Brain pericyte (primary cell): ENCODE results near the gene RNU1-2.
A peak's percentile ranks its signal among the peaks of the same experiment; 100 is the strongest.
"Not testable (repeated sequence)": the region's sequence is repeated elsewhere in the genome, so short reads cannot be mapped to it uniquely, and the experiment has no call there.

ENCODE experiments used
- DNase-seq: peaks from one replicate; pipeline ENCODE4 v3.0.0-alpha.2; 2012; ENCODE audit warnings: low read depth, low spot score

RNU1-2 gene

GRCh38 chr1:16895598-16896315 is at the start of gene RNU1-2:
Gene RNU1-2 (plus strand): TSS chr1:16895980.
- peak; percentile 99 for DNase-seq

- not testable (repeated sequence) for DNase-seq
Measured at GRCh38 chr1:16856201-16856600, 39.6 kb upstream of the RNU1-2 start.

GRCh38 chr1:16859167-16860041 is 36.4 kb upstream of the RNU1-2 start:
- not testable (repeated sequence) for DNase-seq

- DNase-seq = not testable (repeated sequence)
Measured at GRCh38 chr1:16860048-16860447, 35.7 kb upstream of the RNU1-2 start.

- DNase-seq = not testable (repeated sequence)
Measured at GRCh38 chr1:16861832-16862245, 33.9 kb upstream of the RNU1-2 start.

GRCh38 chr1:16862415-16862814 is 33.4 kb upstream of the RNU1-2 start:
- DNase-seq = not testable (repeated sequence)

GRCh38 chr1:16863024-16863423 is 32.8 kb upstream of the RNU1-2 start:
- not testable (repeated sequence) for DNase-seq

- DNase-seq = not testable (repeated sequence)
Measured at GRCh38 chr1:16866926-16867707, 28.7 kb upstream of the RNU1-2 start.

GRCh38 chr1:16868787-16869186 is 27.0 kb upstream of the RNU1-2 start:
- DNase-seq = not testable (repeated sequence)

GRCh38 chr1:16869996-16870395 is 25.8 kb upstream of the RNU1-2 start:
- not testable (repeated sequence) for DNase-seq

GRCh38 chr1:16871171-16871570 is 24.6 kb upstream of the RNU1-2 start:
- DNase-seq = not testable (repeated sequence)

- DNase-seq = not testable (repeated sequence)
Measured at GRCh38 chr1:16872152-16873075, 23.4 kb upstream of the RNU1-2 start.

GRCh38 chr1:16873076-16873879 is 22.5 kb upstream of the RNU1-2 start:
- DNase-seq = not testable (repeated sequence)

- DNase-seq = not testable (repeated sequence)
Measured at GRCh38 chr1:16874968-16875765, 20.6 kb upstream of the RNU1-2 start.

- DNase-seq = not testable (repeated sequence)
Measured at GRCh38 chr1:16881742-16882141, 14.0 kb upstream of the RNU1-2 start.

- DNase-seq = no peak
Measured at GRCh38 chr1:16882986-16883385, 12.8 kb upstream of the RNU1-2 start.

- not testable (repeated sequence) for DNase-seq
Measured at GRCh38 chr1:16884487-16884886, 11.3 kb upstream of the RNU1-2 start.

GRCh38 chr1:16886860-16887605 is 8.7 kb upstream of the RNU1-2 start:
- DNase-seq = no peak
